GM18499 (cell line): ENCODE data around the gene IP6K3.

Experiments used
- ATAC-seq: cut with Tn5 transposase; IDR thresholded peaks from one replicate; pipeline ENCODE4 v1.9.1; 2021; ENCODE audit warnings: moderate number of reproducible peaks; ENCODE audit not compliant: insufficient read depth, unreplicated experiment

The IP6K3 gene

GRCh38 chr6:33694401-33694931, 52.2 kb downstream of the IP6K3 start:
- no peak for ATAC-seq

GRCh38 chr6:33693186-33694105, 53.3 kb downstream of the IP6K3 start:
- no peak for ATAC-seq

GRCh38 chr6:33692760-33693158, 53.9 kb downstream of the IP6K3 start:
- no peak for ATAC-seq

GRCh38 chr6:33692078-33692759, 54.5 kb downstream of the IP6K3 start:
- ATAC-seq = no peak

- no peak for ATAC-seq
These were observed 55.1 kb downstream of the IP6K3 start for GRCh38 chr6:33691456-33692077.

GRCh38 chr6:33690766-33691165, 55.9 kb downstream of the IP6K3 start:
- ATAC-seq = no peak

GRCh38 chr6:33689879-33690278, 56.8 kb downstream of the IP6K3 start:
- no peak for ATAC-seq

GRCh38 chr6:33689148-33689494, 57.6 kb downstream of the IP6K3 start:
- no peak for ATAC-seq

- ATAC-seq = no peak
These were observed 58.1 kb downstream of the IP6K3 start for GRCh38 chr6:33688451-33689147.

GRCh38 chr6:33688006-33688405, 58.7 kb downstream of the IP6K3 start:
- ATAC-seq = no peak

- ATAC-seq = no peak
These were observed 59.4 kb downstream of the IP6K3 start for GRCh38 chr6:33686981-33687975.

- ATAC-seq = no peak
These were observed 60.3 kb downstream of the IP6K3 start for GRCh38 chr6:33686225-33686924.

- ATAC-seq = no peak
These were observed 61.1 kb downstream of the IP6K3 start for GRCh38 chr6:33685411-33686224.

- no peak for ATAC-seq
These were observed 61.7 kb downstream of the IP6K3 start for GRCh38 chr6:33684983-33685382.

GRCh38 chr6:33684428-33684896, 62.2 kb downstream of the IP6K3 start:
- ATAC-seq = no peak

GRCh38 chr6:33683576-33684427, 62.9 kb downstream of the IP6K3 start:
- ATAC-seq = no peak
